ENCODE data around the gene NTSR1.

GRCh38 chr20:62782149-62782892, 73.7 kb downstream of the NTSR1 start:
- no peak for TF ChIP-seq EZH2phosphoT487 (IDR thresholded peaks at IDR 0.05; ENCODE audit: borderline replicate concordance, low read length)
- TF ChIP-seq CTCF (conservative IDR thresholded peaks at IDR 0.05; ENCODE audit: low read depth, low read length) = no peak
- TF ChIP-seq EZH2 (IDR thresholded peaks at IDR 0.05; ENCODE audit: low read length, unreplicated experiment) = no peak
